Stimulated activated CD4-positive, alpha-beta T cell treated with anti-CD3 and anti-CD28 coated beads, Interleukin-1b, Interleukin-23, amount 100 ng/mL, for 4 hours (primary cell): ENCODE results near the gene PIP5KL1.

ENCODE experiments used
- DNase-seq, 2 donors: peaks; one replicate each; pipeline ENCODE4 v3.0.0-alpha.2; 2020; ENCODE audit warnings: low read depth in 2 of 2

PIP5KL1 gene

GRCh38 chr9:127873886-127874285 lies 56.7 kb downstream of the PIP5KL1 start:
- no peak for DNase-seq

GRCh38 chr9:127873223-127873691 lies 57.3 kb downstream of the PIP5KL1 start:
- no peak for DNase-seq

- DNase-seq: no peak
Measured at GRCh38 chr9:127872369-127873222, 58.0 kb downstream of the PIP5KL1 start.

GRCh38 chr9:127871531-127871930 lies 59.0 kb downstream of the PIP5KL1 start:
- no peak for DNase-seq

DNA sequence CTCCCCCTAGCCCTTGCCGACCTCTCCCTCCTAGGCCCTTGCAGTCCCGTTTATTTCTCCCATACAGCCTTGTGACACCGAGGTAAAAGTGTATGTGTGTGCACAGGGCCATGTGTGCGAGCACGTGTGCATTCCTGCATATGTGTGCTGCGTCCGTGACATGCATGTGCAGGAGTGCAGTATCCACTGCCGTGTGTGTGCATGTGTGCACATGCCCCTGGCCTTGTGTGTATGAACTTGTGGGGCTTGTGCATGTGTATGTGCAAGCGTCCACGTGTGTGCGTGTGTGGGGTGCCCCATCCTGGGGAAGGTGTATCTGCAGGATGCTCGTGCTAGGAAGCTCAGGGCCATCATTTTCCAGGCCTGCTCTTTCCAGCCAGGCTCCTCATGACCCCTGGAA lies 59.7 kb downstream of the PIP5KL1 start:
- DNase-seq: no peak
